ENCODE measurements around the gene DNAH14. TPM values are rescaled to one million over a fixed set of nuclear protein-coding genes. Genes with fewer than 3 reads are reported as not detected.
"Not testable (repeated sequence)": the region's sequence is repeated elsewhere in the genome, so short reads cannot be mapped to it uniquely, and the experiment has no call there.

DNAH14 gene
- total RNA-seq, 1 donor from 2014 or later = 0.18 TPM

DNA sequence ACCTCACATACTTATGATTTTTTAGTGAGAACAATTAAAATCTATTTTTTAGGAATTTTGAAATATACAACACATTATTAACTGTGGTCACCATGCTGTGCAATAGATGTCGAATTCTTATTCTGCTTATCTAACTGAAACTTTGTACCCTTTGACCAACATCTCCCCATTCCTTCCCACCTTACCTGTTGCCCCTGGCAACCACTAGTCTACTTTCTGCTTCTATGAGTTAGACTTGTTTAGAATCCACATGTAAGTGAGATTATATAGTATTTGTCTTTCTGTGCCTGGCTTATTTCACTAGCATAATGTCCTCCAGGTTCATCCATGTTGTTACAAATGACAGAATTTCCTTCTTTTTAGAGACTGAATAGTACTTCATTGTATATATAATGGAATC lies 330.1 kb downstream of the DNAH14 start:
- intact Hi-C loops (cut with micrococcal nuclease) = no loop called here
- H3K9me3 Mint-ChIP-seq = no peaks in the 10 kb centered on the region
- no peak overlapping the region for H3K4me3 Mint-ChIP-seq
- no peak for DNase-seq (ENCODE audit: low spot score)
- H3K27ac Mint-ChIP-seq = no peak overlapping the region
- no peaks in the 10 kb centered on the region for H3K36me3 Mint-ChIP-seq (ENCODE audit: low read depth)
- H3K27me3 Mint-ChIP-seq (ENCODE audit: insufficient read depth) = no peaks in the 10 kb centered on the region
- H3K4me1 Mint-ChIP-seq (ENCODE audit: low read depth) = no peaks in the 10 kb centered on the region

- Mint-ChIP-seq H3K4me3 (no peak overlapping the region), H3K9me3 (no peaks in the 10 kb centered on the region), H3K4me1 (ENCODE audit: low read depth) (no peaks in the 10 kb centered on the region), H3K36me3 (ENCODE audit: low read depth) (no peaks in the 10 kb centered on the region), H3K27ac (no peak overlapping the region), H3K27me3 (ENCODE audit: insufficient read depth) (no peaks in the 10 kb centered on the region)
- intact Hi-C loops (cut with micrococcal nuclease) = no loop called here
- no peak for DNase-seq (ENCODE audit: low spot score)
Measured at GRCh38 chr1:225260319-225260718, 330.8 kb downstream of the DNAH14 start.

DNA sequence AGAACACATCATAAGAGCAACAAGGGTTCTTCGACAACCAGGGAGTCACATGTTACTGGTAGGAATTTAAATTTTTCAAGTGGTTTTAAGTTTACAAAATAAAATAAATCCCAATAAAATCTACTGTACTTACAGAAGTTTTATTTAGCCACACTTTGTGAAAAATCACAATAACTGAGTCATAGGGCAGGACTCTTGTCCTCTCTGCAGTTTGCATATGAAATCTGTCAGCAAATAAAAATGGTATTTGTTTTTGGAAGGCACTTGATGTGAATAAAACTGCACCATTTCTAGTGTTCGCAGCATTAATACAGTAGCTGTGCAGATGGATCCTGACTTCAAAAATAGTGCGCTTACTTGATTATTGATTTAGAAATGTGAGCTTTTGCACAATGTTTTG lies 348.0 kb downstream of the DNAH14 start:
- Mint-ChIP-seq H3K4me3 (no peak overlapping the region), H3K36me3 (ENCODE audit: low read depth) (no peaks in the 10 kb centered on the region), H3K4me1 (ENCODE audit: low read depth) (no peaks in the 10 kb centered on the region), H3K27ac (no peak overlapping the region), H3K9me3 (peaks cover 4% of the 10 kb centered on the region), H3K27me3 (ENCODE audit: insufficient read depth) (no peaks in the 10 kb centered on the region)
- DNase-seq (ENCODE audit: low spot score) = no peak
- intact Hi-C loops (cut with micrococcal nuclease) = no loop called here

GRCh38 chr1:225280563-225280962 lies 351.1 kb downstream of the DNAH14 start:
- no peaks in the 10 kb centered on the region for H3K36me3 Mint-ChIP-seq (ENCODE audit: low read depth)
- no peak for DNase-seq (ENCODE audit: low spot score)
- H3K4me3 Mint-ChIP-seq = no peak overlapping the region
- intact Hi-C loops (cut with micrococcal nuclease) = no loop called here
- H3K27ac Mint-ChIP-seq = no peak overlapping the region
- peaks cover 5% of the 10 kb centered on the region for H3K27me3 Mint-ChIP-seq (ENCODE audit: insufficient read depth)
- H3K9me3 Mint-ChIP-seq = peaks cover 4% of the 10 kb centered on the region
- H3K4me1 Mint-ChIP-seq (ENCODE audit: low read depth) = no peaks in the 10 kb centered on the region

DNA sequence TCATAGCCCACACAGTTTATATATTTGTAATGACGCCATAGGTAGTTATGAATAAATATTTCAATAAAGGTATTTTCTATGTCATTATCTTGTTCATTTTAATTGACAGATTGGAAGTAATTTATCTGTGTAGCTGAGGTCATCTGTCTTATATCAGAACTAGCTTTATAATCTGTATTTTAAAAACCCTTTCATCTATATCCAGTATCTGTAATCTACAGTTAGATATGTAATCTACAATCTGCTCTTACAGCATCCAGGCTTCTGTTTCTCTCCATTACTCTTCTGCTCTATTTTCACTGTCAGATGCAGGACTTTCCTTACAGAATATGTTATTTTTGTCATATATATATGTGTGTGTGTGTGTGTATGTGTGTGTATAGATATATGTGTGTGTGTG lies 360.8 kb downstream of the DNAH14 start:
- intact Hi-C loops (cut with micrococcal nuclease) = no loop called here
- H3K9me3 Mint-ChIP-seq = peaks cover 5% of the 10 kb centered on the region
- DNase-seq (ENCODE audit: low spot score) = no peak
- no peak overlapping the region for H3K27ac Mint-ChIP-seq
- H3K4me3 Mint-ChIP-seq = no peak overlapping the region
- H3K36me3 Mint-ChIP-seq (ENCODE audit: low read depth) = no peaks in the 10 kb centered on the region
- no peaks in the 10 kb centered on the region for H3K4me1 Mint-ChIP-seq (ENCODE audit: low read depth)
- H3K27me3 Mint-ChIP-seq (ENCODE audit: insufficient read depth) = no peaks in the 10 kb centered on the region

DNA sequence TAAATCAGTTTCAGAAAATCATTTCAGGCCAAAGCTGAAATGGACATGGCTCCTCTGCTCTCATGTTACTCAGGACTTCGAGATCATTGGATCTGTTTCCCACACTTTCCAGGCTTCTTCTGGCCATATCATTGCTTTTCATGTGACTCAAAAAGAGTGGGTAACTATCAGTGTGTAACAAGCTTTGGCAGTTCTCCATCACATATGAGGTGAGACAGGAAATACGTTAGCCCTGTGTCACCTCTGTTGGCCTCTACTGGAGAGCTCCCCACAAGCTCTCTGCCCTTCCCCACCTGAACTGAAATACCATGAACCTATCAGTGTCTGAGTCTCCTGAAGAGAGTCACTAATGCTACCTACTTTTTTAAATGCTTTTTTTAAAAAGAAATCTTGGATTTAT lies 370.1 kb downstream of the DNAH14 start:
- DNase-seq (ENCODE audit: low spot score) = no peak
- H3K27me3 Mint-ChIP-seq (ENCODE audit: insufficient read depth) = peaks cover 9% of the 10 kb centered on the region
- no peak overlapping the region for H3K27ac Mint-ChIP-seq
- no peaks in the 10 kb centered on the region for H3K4me1 Mint-ChIP-seq (ENCODE audit: low read depth)
- intact Hi-C loops (cut with micrococcal nuclease) = no loop called here
- H3K9me3 Mint-ChIP-seq = peaks cover 7% of the 10 kb centered on the region
- H3K4me3 Mint-ChIP-seq = no peak overlapping the region
- no peaks in the 10 kb centered on the region for H3K36me3 Mint-ChIP-seq (ENCODE audit: low read depth)

- Mint-ChIP-seq H3K9me3 (peaks cover under 1% of the 10 kb centered on the region), H3K27ac (no peak overlapping the region), H3K36me3 (ENCODE audit: low read depth) (no peaks in the 10 kb centered on the region), H3K4me1 (ENCODE audit: low read depth) (no peaks in the 10 kb centered on the region), H3K27me3 (ENCODE audit: insufficient read depth) (peaks cover 12% of the 10 kb centered on the region), H3K4me3 (no peak overlapping the region)
- intact Hi-C loops (cut with micrococcal nuclease) = no loop called here
- no peak for DNase-seq (ENCODE audit: low spot score)
Measured at GRCh38 chr1:225300381-225300780, 370.9 kb downstream of the DNAH14 start.

DNA sequence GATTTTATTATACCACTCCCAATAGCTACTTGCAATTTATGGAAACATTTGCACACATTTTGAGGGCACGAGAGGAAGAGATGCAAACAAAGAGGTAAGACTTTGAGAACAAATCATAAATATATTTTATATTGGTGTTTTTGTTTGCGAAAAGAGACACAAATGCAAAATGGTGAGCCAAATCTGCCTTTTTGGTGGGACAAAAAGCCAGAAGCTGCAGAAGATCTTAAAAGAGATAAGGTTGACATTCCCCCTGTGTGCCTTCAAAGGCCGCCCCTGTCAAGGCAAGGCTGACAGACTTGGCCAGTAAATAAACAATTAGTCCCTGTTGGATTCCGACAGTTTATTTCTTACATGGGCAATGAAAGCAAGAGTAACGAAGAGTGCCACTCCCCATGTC lies 375.5 kb downstream of the DNAH14 start:
- H3K4me3 Mint-ChIP-seq = no peak overlapping the region
- H3K9me3 Mint-ChIP-seq = no peaks in the 10 kb centered on the region
- peaks cover 12% of the 10 kb centered on the region for H3K27me3 Mint-ChIP-seq (ENCODE audit: insufficient read depth)
- H3K4me1 Mint-ChIP-seq (ENCODE audit: low read depth) = no peaks in the 10 kb centered on the region
- no peaks in the 10 kb centered on the region for H3K36me3 Mint-ChIP-seq (ENCODE audit: low read depth)
- no peak for DNase-seq (ENCODE audit: low spot score)
- no peak overlapping the region for H3K27ac Mint-ChIP-seq
- intact Hi-C loops (cut with micrococcal nuclease) = no loop called here

DNA sequence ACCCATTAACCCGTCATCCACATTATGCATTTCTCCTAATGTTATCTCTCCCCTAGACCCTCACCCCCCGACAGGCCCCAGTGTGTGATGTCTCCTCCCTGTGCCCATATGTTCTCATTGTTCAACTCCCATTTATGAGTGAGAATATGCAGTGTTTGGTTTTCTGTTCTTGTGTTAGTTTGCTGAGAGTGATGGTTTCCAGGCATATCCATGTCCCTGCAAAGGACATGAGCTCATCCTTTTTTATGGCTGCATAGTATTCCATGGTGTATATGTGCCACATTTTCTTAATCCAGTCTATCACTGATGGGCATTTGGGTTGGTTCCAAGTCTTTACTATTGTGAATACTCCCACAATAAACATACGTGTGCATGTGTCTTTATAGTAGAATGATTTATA lies 381.1 kb downstream of the DNAH14 start:
- H3K9me3 Mint-ChIP-seq; H3K27ac Mint-ChIP-seq; H3K27me3 Mint-ChIP-seq (ENCODE audit: insufficient read depth); H3K4me1 Mint-ChIP-seq (ENCODE audit: low read depth); DNase-seq (ENCODE audit: low spot score); H3K4me3 Mint-ChIP-seq; intact Hi-C loops (cut with micrococcal nuclease); H3K36me3 Mint-ChIP-seq (ENCODE audit: low read depth): not testable (repeated sequence)

- Mint-ChIP-seq H3K27ac (no peak overlapping the region), H3K36me3 (ENCODE audit: low read depth) (no peaks in the 10 kb centered on the region), H3K4me3 (no peak overlapping the region), H3K4me1 (ENCODE audit: low read depth) (no peaks in the 10 kb centered on the region), H3K9me3 (no peaks in the 10 kb centered on the region), H3K27me3 (ENCODE audit: insufficient read depth) (no peaks in the 10 kb centered on the region)
- DNase-seq (ENCODE audit: low spot score) = no peak
- intact Hi-C loops (cut with micrococcal nuclease) = no loop called here
Measured at GRCh38 chr1:225318706-225319575, 389.5 kb downstream of the DNAH14 start.

GRCh38 chr1:225319871-225320270 lies 390.4 kb downstream of the DNAH14 start:
- Mint-ChIP-seq H3K9me3 (no peaks in the 10 kb centered on the region), H3K27me3 (ENCODE audit: insufficient read depth) (no peaks in the 10 kb centered on the region), H3K36me3 (ENCODE audit: low read depth) (no peaks in the 10 kb centered on the region), H3K27ac (no peak overlapping the region), H3K4me1 (ENCODE audit: low read depth) (no peaks in the 10 kb centered on the region), H3K4me3 (no peak overlapping the region)
- no peak for DNase-seq (ENCODE audit: low spot score)
- intact Hi-C loops (cut with micrococcal nuclease) = no loop called here

- no peak for DNase-seq (ENCODE audit: low spot score)
- no peak overlapping the region for H3K27ac Mint-ChIP-seq
- H3K27me3 Mint-ChIP-seq (ENCODE audit: insufficient read depth) = peaks cover 2% of the 10 kb centered on the region
- no peak overlapping the region for H3K4me3 Mint-ChIP-seq
- no peaks in the 10 kb centered on the region for H3K36me3 Mint-ChIP-seq (ENCODE audit: low read depth)
- H3K4me1 Mint-ChIP-seq (ENCODE audit: low read depth) = no peaks in the 10 kb centered on the region
- intact Hi-C loops (cut with micrococcal nuclease) = no loop called here
- no peaks in the 10 kb centered on the region for H3K9me3 Mint-ChIP-seq
Measured at GRCh38 chr1:225321784-225322183, 392.3 kb downstream of the DNAH14 start.

DNA sequence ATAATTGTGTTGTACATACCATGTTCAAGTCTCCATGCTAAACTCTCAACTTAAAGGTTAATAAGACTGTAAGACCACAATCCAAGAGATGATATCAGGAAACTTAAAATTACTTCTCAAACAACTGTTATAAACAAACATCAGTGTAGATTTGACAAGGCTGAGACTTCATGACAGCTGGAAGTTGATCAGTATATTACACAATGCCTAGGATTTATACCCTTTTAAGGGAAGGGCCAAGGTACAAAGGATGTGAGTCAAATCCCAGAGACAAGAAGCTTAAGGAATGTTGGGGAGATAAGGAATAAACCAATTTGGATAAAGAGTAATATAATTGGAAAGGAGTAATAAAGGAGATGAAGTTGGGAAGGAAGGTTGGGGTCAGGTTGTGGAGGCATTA lies 399.6 kb downstream of the DNAH14 start:
- no peak for DNase-seq (ENCODE audit: low spot score)
- no peaks in the 10 kb centered on the region for H3K9me3 Mint-ChIP-seq
- H3K4me3 Mint-ChIP-seq = no peak overlapping the region
- no peaks in the 10 kb centered on the region for H3K36me3 Mint-ChIP-seq (ENCODE audit: low read depth)
- intact Hi-C loops (cut with micrococcal nuclease) = no loop called here
- H3K27me3 Mint-ChIP-seq (ENCODE audit: insufficient read depth) = peaks cover 9% of the 10 kb centered on the region
- no peak overlapping the region for H3K27ac Mint-ChIP-seq
- no peaks in the 10 kb centered on the region for H3K4me1 Mint-ChIP-seq (ENCODE audit: low read depth)

DNA sequence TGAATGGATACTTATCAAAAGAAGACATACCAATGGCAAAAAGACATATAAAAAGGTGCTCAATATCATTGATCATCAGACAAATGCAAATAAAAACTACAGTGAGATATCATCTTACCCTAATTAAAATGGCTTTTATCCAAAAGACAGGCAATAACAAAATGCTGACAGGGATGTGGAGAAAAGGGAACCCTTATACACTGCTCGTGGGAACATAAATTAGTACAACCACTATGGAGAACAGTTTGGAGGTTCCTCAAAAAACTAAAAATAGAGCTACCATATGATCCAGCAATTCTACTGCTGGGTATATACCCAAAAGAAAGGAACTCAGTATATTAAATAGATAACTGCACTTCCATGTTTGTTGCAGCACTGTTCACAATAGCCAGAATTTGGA lies 400.5 kb downstream of the DNAH14 start:
- H3K4me1 Mint-ChIP-seq (ENCODE audit: low read depth); H3K36me3 Mint-ChIP-seq (ENCODE audit: low read depth); H3K27me3 Mint-ChIP-seq (ENCODE audit: insufficient read depth); intact Hi-C loops (cut with micrococcal nuclease); H3K4me3 Mint-ChIP-seq; DNase-seq (ENCODE audit: low spot score); H3K27ac Mint-ChIP-seq; H3K9me3 Mint-ChIP-seq: not testable (repeated sequence)
